ENCODE results near the gene APH1B. TPM values are rescaled to one million over a fixed set of nuclear protein-coding genes. Genes with fewer than 3 reads are reported as not detected.

The APH1B gene
- total RNA-seq, 4 donors from 2014 or later: 4.6 to 8.1 (median 6.5) TPM

GRCh38 chr15:63296195-63296594, 18.8 kb downstream of the APH1B start:
- intact Hi-C loops (cut with DNase I; ENCODE audit: low total_unique reads): no loop called here
- 74 to 88% methylated on average over 6 of the region's 6 CpGs for WGBS, 2 donors
- DNase-seq (ENCODE audit: low spot score in 2 of 2): no peak
- no peak for TF ChIP-seq POLR2A (IDR thresholded peaks at IDR 0.05)
- no peak for TF ChIP-seq CTCF (IDR thresholded peaks at IDR 0.05)
- H3K4me3 ChIP-seq (ENCODE audit: low read depth, poor library complexity, severe bottlenecking): no peak overlapping the region

GRCh38 chr15:63299943-63300575, 22.7 kb downstream of the APH1B start:
- 89 to 94% methylated on average over 7 of the region's 7 CpGs for WGBS, 2 donors
- DNase-seq (ENCODE audit: low spot score in 2 of 2): no peak
- H3K4me3 ChIP-seq (ENCODE audit: low read depth, poor library complexity, severe bottlenecking): no peak overlapping the region
- TF ChIP-seq POLR2A (IDR thresholded peaks at IDR 0.05): no peak
- TF ChIP-seq CTCF (IDR thresholded peaks at IDR 0.05): no peak
- intact Hi-C loops (cut with DNase I; ENCODE audit: low total_unique reads): no loop called here

- no peak overlapping the region for H3K4me3 ChIP-seq (ENCODE audit: low read depth, poor library complexity, severe bottlenecking)
- intact Hi-C loops (cut with DNase I; ENCODE audit: low total_unique reads): no loop called here
- TF ChIP-seq CTCF (IDR thresholded peaks at IDR 0.05): no peak
- DNase-seq (ENCODE audit: low spot score in 2 of 2): no peak
- 76 to 91% methylated on average over 1 of the region's 1 CpG for WGBS, 2 donors
Observed at GRCh38 chr15:63301088-63301487, 23.7 kb downstream of the APH1B start.

- 66 to 67% methylated on average over 5 of the region's 5 CpGs for WGBS, 2 donors
- H3K4me3 ChIP-seq (ENCODE audit: low read depth, poor library complexity, severe bottlenecking): no peak overlapping the region
- intact Hi-C loops (cut with DNase I; ENCODE audit: low total_unique reads): no loop called here
- no peak for DNase-seq (ENCODE audit: low spot score in 2 of 2)
- TF ChIP-seq POLR2A (IDR thresholded peaks at IDR 0.05) (no peak), CTCF (IDR thresholded peaks at IDR 0.05) (no peak)
Observed at GRCh38 chr15:63305260-63305659, 27.9 kb downstream of the APH1B start.

GRCh38 chr15:63306492-63307073, 29.2 kb downstream of the APH1B start:
- TF ChIP-seq POLR2A (IDR thresholded peaks at IDR 0.05) (no peak), CTCF (IDR thresholded peaks at IDR 0.05) (no peak)
- DNase-seq (ENCODE audit: low spot score in 2 of 2): no peak
- no peak overlapping the region for H3K4me3 ChIP-seq (ENCODE audit: low read depth, poor library complexity, severe bottlenecking)
- intact Hi-C loops (cut with DNase I; ENCODE audit: low total_unique reads): no loop called here
- 80 to 82% methylated on average over 5 of the region's 5 CpGs for WGBS, 2 donors

- no peak for TF ChIP-seq POLR2A (IDR thresholded peaks at IDR 0.05)
- TF ChIP-seq CTCF (IDR thresholded peaks at IDR 0.05): no peak
- no peak overlapping the region for H3K4me3 ChIP-seq (ENCODE audit: low read depth, poor library complexity, severe bottlenecking)
- 65 to 70% methylated on average over 4 of the region's 4 CpGs for WGBS, 2 donors
- no peak for DNase-seq (ENCODE audit: low spot score in 2 of 2)
- intact Hi-C loops (cut with DNase I; ENCODE audit: low total_unique reads): no loop called here
Observed at GRCh38 chr15:63308491-63308890, 31.1 kb downstream of the APH1B start.
